ENCODE data around the gene TTC9B. TPM values are rescaled to one million over a fixed set of nuclear protein-coding genes. Genes with fewer than 3 reads are reported as not detected.

The TTC9B gene
- total RNA-seq, 4 donors from 2014 or later, result not detected

DNA sequence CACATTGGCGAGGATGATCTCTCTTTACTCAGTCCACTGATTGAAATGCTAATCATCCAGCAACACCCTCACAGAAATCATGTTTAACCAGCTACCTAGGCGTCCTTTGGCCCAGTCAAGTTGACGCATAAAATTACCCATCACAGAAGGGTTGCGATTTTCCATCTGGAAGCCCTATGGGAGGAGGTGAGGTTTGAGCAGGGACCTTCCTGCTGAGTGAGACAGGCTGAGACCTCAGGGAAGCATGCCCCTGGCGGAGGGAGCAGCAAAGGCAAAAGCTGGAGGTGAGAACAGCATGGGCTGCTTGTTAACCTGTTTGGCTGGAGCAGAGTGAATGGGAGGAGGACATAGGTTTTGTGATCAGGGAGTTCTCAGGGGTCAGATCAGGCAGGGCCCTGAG is 7.3 kb downstream of the TTC9B start:
- Histone ChIP-seq H3K9me3 (no peaks in the 10 kb centered on the region), H3K27ac (no peak overlapping the region), H3K36me3 (peaks cover 0 to 55% (median 5%) of the 10 kb centered on the region in 3 donors), H3K4me3 (no peak overlapping the region), H3K27me3 (peaks cover 0 to 3% (median 0%) of the 10 kb centered on the region in 4 donors), H3K4me1 (no peaks in the 10 kb centered on the region)
- intact Hi-C loops (cut with DNase I), result loop anchor here (10.0 kb wide), 1 partner anchor 66 kb away; no protein-coding TSS in a partner anchor
- 92 to 95% methylated on average over 2 to 4 of the region's 5 CpGs for WGBS, 2 donors
- DNase-seq, result no peak
- no peak for TF ChIP-seq POLR2A (IDR thresholded peaks at IDR 0.05)
- TF ChIP-seq, protein P1, sequence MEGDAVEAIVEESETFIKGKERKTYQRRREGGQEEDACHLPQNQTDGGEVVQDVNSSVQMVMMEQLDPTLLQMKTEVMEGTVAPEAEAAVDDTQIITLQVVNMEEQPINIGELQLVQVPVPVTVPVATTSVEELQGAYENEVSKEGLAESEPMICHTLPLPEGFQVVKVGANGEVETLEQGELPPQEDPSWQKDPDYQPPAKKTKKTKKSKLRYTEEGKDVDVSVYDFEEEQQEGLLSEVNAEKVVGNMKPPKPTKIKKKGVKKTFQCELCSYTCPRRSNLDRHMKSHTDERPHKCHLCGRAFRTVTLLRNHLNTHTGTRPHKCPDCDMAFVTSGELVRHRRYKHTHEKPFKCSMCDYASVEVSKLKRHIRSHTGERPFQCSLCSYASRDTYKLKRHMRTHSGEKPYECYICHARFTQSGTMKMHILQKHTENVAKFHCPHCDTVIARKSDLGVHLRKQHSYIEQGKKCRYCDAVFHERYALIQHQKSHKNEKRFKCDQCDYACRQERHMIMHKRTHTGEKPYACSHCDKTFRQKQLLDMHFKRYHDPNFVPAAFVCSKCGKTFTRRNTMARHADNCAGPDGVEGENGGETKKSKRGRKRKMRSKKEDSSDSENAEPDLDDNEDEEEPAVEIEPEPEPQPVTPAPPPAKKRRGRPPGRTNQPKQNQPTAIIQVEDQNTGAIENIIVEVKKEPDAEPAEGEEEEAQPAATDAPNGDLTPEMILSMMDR (IDR thresholded peaks at IDR 0.05), result no peak

DNA sequence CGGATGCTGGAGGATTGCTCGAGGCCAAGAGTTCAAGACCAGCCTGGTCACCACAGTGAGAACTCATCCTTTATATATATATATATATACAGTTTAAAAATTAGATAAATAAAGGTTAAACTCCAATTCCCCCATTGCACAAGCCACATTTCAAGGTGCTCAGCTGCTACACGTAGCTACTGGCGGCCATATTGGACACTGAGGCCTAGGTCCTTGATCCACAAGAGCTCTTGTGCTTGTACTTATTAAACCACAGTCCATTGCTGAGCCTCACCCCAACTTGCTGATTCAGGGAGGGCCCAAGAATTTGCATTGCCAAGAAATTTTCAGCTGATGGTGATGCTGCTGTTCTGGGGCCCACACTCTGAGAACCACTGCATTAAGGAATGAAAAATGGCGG is 9.6 kb downstream of the TTC9B start:
- Histone ChIP-seq H3K9me3 (no peaks in the 10 kb centered on the region), H3K27me3 (no peaks in the 10 kb centered on the region), H3K4me3 (no peak overlapping the region), H3K4me1 (no peaks in the 10 kb centered on the region), H3K36me3 (peaks cover 0 to 78% (median 5%) of the 10 kb centered on the region in 3 donors), H3K27ac (no peak overlapping the region)
- no peak for DNase-seq
- intact Hi-C loops (cut with DNase I), result no loop called here
- TF ChIP-seq, protein P1 (IDR thresholded peaks at IDR 0.05), result no peak
- no peak for TF ChIP-seq POLR2A (IDR thresholded peaks at IDR 0.05)
- 91 to 98% methylated on average over 5 of the region's 5 CpGs for WGBS, 2 donors

DNA sequence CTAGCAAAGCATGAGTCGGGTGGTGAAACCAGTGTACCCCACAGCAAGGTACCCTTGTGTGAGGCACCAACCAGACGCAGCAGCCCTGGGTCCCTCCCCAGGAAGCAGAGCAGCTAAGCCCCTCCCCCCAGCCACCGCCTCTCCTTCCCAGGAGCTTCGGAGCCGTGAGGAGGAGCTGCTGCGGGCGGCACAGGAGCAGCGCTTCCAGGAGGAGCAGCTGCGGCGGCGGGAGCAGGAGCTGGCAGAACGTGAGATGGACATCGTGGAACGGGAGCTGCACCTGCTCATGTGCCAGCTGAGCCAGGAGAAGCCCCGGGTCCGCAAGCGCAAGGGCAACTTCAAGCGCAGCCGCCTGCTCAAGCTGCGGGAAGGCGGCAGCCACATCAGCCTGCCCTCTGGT is 12.4 kb downstream of the TTC9B start:
- H3K9me3 ChIP-seq, result no peaks in the 10 kb centered on the region
- no peaks in the 10 kb centered on the region for H3K4me1 ChIP-seq
- no peak overlapping the region for H3K27ac ChIP-seq
- intact Hi-C loops (cut with DNase I), result no loop called here
- TF ChIP-seq, protein P1 (IDR thresholded peaks at IDR 0.05), result no peak
- TF ChIP-seq POLR2A (IDR thresholded peaks at IDR 0.05), result no peak
- DNase-seq, result no peak
- H3K27me3 ChIP-seq, result no peaks in the 10 kb centered on the region
- H3K36me3 ChIP-seq, result peaks cover 0 to 70% (median 4%) of the 10 kb centered on the region in 3 donors
- no peak overlapping the region for H3K4me3 ChIP-seq
- 95 to 100% methylated on average over 5 to 9 of the region's 21 CpGs for WGBS, 2 donors

DNA sequence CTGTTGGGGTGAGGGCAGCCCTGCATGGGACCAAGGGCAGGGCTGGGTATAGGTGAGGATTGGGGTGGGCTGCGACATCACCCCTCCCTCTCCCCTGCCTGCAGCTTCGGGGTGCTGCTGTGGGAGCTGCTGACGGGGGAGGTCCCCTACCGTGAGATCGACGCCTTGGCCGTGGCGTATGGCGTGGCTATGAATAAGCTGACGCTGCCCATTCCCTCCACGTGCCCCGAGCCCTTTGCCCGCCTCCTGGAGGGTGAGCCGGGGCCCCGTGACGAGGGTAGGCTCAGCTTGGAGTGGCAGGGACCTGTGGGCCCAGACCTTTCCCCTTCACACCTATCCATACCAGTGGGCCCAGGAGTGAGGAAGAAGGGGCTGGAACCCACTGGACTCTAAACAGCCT is 13.8 kb downstream of the TTC9B start:
- WGBS, 2 donors, result 100% methylated on average over 1 of the region's 16 CpGs; no CpG with 5 or more reads in 1 of the 2 donors
- no peak overlapping the region for H3K4me3 ChIP-seq
- intact Hi-C loops (cut with DNase I), result no loop called here
- H3K9me3 ChIP-seq, result no peaks in the 10 kb centered on the region
- no peak for TF ChIP-seq POLR2A (IDR thresholded peaks at IDR 0.05)
- TF ChIP-seq, protein P1 (IDR thresholded peaks at IDR 0.05), result no peak
- no peaks in the 10 kb centered on the region for H3K27me3 ChIP-seq
- H3K36me3 ChIP-seq, result peaks cover 0 to 61% (median 0%) of the 10 kb centered on the region in 3 donors
- H3K4me1 ChIP-seq, result no peaks in the 10 kb centered on the region
- H3K27ac ChIP-seq, result no peak overlapping the region
- DNase-seq, result no peak

DNA sequence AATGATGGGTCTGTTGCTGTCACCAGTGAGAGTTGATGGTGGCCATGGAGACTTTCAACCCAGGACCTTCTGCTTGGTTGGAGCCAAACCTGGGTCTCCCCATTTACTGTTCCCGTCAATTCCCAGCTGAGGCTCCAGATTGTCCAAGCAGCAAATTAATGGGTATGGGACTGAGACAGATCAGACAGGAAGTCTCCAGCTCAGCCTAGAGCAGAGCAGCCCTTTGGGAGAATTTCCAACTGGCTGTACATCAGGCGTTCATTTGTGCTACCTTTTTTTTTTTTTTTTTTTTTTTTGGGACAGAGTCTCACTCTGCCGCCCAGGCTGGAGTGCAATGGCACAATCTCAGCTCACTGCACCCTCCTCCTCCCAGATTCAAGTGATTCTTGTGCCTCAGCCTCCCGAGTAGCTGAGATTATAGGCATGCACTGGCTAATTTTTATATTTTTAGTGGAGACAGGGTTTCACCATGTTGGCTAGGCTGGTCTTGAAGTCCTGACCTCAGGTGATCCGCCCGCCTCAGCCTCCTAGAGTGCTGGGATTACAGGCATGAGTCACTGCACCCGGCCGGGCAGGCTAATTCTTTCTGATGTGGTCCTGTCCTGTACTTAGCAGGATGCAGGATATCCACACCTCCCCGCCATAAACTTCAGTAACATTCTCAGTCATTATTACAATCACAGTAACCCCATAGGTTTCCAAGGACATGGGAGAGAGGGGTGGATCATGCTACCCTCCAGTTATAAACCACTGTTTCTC is 17.7 kb downstream of the TTC9B start:
- H3K4me3 ChIP-seq, result no peak overlapping the region
- no peak for DNase-seq
- no peaks in the 10 kb centered on the region for H3K27me3 ChIP-seq
- no peak overlapping the region for H3K27ac ChIP-seq
- intact Hi-C loops (cut with DNase I), result no loop called here
- no peaks in the 10 kb centered on the region for H3K9me3 ChIP-seq
- H3K4me1 ChIP-seq, result no peaks in the 10 kb centered on the region
- 68 to 70% methylated on average over 5 to 7 of the region's 9 CpGs for WGBS, 2 donors
- peaks cover 0 to 52% (median 0%) of the 10 kb centered on the region in 3 donors for H3K36me3 ChIP-seq
- no peak for TF ChIP-seq POLR2A (IDR thresholded peaks at IDR 0.05)
- TF ChIP-seq, protein P1 (IDR thresholded peaks at IDR 0.05), result no peak

All from esophagus squamous epithelium (tissue), 5 donors.